A549 (cell line): ENCODE data around the gene RPLP1.

Source experiments
- BHLHE40 ChIP-seq: IDR thresholded peaks from 2 replicates; pipeline ENCODE4 v1.6.1; 2012; ENCODE audit warnings: low read depth, low read length, inconsistent platforms
- CEBPB ChIP-seq, 2 experiments: fragments of >200 bp in 1 of 2; sonication (Bioruptor Twin) in 1 of 2; formaldehyde crosslinking in 1 of 2; IDR thresholded peaks; 2 replicates each; pipeline ENCODE4 v1.6.1; 2012 to 2016
- EP300 ChIP-seq, 2 experiments: fragments of >200 bp; sonication (Bioruptor Twin); formaldehyde crosslinking; IDR thresholded peaks; 2 replicates in 1 of 2; 3 replicates in 1 of 2; pipeline ENCODE4 v1.6.1; 2016 to 2017
- FOSL2 ChIP-seq, 2 experiments: fragments of 450-650 bp in 1 of 2; fragments of >200 bp in 1 of 2; sonication (Bioruptor Twin) in 1 of 2; formaldehyde crosslinking; IDR thresholded peaks; 2 replicates each; pipeline versions ENCODE4 v1.5.0 to v1.6.1; 2016 to 2020; ENCODE audit warnings: mild to moderate bottlenecking in 1 of 2, moderate library complexity in 1 of 2
- MAZ ChIP-seq: fragments of 150-350 bp; IDR thresholded peaks from 2 replicates; pipeline ENCODE4 v1.6.1; 2014; ENCODE audit warnings: antibody characterized with exemption, low read depth, low read length, borderline replicate concordance
- NR3C1 ChIP-seq: fragments of >200 bp; sonication (Bioruptor Twin); formaldehyde crosslinking; IDR thresholded peaks from 3 replicates; pipeline ENCODE4 v1.6.1; 2017
- POLR2A ChIP-seq: IDR thresholded peaks from 2 replicates; pipeline ENCODE4 v1.6.1; 2012; ENCODE audit warnings: mild to moderate bottlenecking, low read length
- RAD21 ChIP-seq, 2 experiments: fragments of >200 bp in 1 of 2; sonication (Bioruptor Twin) in 1 of 2; formaldehyde crosslinking in 1 of 2; IDR thresholded peaks in 1 of 2; conservative IDR thresholded peaks in 1 of 2; 2 replicates in 1 of 2; 3 replicates in 1 of 2; pipeline ENCODE4 v1.6.1; 2012 to 2018; ENCODE audit warnings: inconsistent platforms in 1 of 2
- RARB ChIP-seq: fragments of 250-450 bp; sonication (Bioruptor Pico); IDR thresholded peaks from 2 replicates; pipeline ENCODE4 v1.8.0; 2021; ENCODE audit warnings: mild to moderate bottlenecking, moderate library complexity
- RFX5 ChIP-seq: fragments of 450-650 bp; IDR thresholded peaks from 2 replicates; pipeline ENCODE4 v1.7.1; 2014; ENCODE audit warnings: antibody characterized with exemption, mild to moderate bottlenecking, moderate library complexity
- ZNF302 ChIP-seq: fragments of 250-450 bp; sonication (Bioruptor Pico); IDR thresholded peaks from 2 replicates; pipeline ENCODE4 v1.9.0; 2021; ENCODE audit warnings: inconsistent platforms, mild to moderate bottlenecking, moderate library complexity
- TF ChIP-seq, protein P1 (sequence below): fragments of >200 bp; sonication (Bioruptor Twin); formaldehyde crosslinking; IDR thresholded peaks from 3 replicates; pipeline ENCODE4 v1.5.1; 2016

DNA sequence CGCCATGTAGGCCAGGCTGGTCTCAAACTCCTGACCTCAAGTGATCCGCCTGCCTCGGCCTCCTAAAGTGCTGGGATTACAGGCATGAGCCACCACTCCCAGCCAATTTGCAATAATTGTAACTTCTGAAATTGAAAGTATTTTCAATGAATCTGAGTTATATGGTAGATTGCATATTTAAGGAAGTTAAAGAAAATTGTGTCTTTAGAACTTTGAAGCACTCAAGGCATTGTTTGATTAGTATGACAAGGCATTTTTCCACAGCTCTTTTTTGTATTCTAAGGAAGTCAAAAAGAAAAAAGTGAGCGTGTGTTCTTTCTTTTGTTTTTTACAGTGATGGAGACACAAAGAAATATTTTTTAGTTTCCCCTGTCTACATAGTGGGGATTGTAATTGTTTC lies 15.7 kb upstream of the RPLP1 start:
- TF ChIP-seq EP300 (IDR thresholded peaks at IDR 0.05), result no peak
- TF ChIP-seq RFX5, result no peak
- TF ChIP-seq, protein P1, sequence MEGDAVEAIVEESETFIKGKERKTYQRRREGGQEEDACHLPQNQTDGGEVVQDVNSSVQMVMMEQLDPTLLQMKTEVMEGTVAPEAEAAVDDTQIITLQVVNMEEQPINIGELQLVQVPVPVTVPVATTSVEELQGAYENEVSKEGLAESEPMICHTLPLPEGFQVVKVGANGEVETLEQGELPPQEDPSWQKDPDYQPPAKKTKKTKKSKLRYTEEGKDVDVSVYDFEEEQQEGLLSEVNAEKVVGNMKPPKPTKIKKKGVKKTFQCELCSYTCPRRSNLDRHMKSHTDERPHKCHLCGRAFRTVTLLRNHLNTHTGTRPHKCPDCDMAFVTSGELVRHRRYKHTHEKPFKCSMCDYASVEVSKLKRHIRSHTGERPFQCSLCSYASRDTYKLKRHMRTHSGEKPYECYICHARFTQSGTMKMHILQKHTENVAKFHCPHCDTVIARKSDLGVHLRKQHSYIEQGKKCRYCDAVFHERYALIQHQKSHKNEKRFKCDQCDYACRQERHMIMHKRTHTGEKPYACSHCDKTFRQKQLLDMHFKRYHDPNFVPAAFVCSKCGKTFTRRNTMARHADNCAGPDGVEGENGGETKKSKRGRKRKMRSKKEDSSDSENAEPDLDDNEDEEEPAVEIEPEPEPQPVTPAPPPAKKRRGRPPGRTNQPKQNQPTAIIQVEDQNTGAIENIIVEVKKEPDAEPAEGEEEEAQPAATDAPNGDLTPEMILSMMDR, result no peak
- TF ChIP-seq CEBPB (IDR thresholded peaks at IDR 0.05), result no peak
- TF ChIP-seq NR3C1, result no peak
- no peak for TF ChIP-seq MAZ
- TF ChIP-seq FOSL2 (IDR thresholded peaks at IDR 0.05), result no peak
- no peak for TF ChIP-seq FOSL2 (CRISPR knock-in tag; IDR thresholded peaks at IDR 0.05)
- no peak for TF ChIP-seq BHLHE40
- TF ChIP-seq POLR2A, result no peak
- no peak for TF ChIP-seq ZNF302 (CRISPR knock-in tag)
- TF ChIP-seq RAD21 (conservative IDR thresholded peaks at IDR 0.05 in 1 of 2, IDR thresholded peaks at IDR 0.05 in 1 of 2), result no peak
- TF ChIP-seq RARB (CRISPR knock-in tag), result 0 out of 2 replicates have a peak, but pooled peaks have one; percentile 22
